Measurements from ENCODE around the gene RAB19.

- TF ChIP-seq CTCF (IDR thresholded peaks at IDR 0.05; ENCODE audit: borderline replicate concordance, extremely low read depth, low read length, poor library complexity, severe bottlenecking): no peak
- TF ChIP-seq EZH2 (IDR thresholded peaks at IDR 0.05; ENCODE audit: borderline replicate concordance, low read depth, low read length, severe bottlenecking): no peak
Measured at GRCh38 chr7:140393756-140394306, 10.0 kb upstream of the RAB19 start.
